Ascending aorta (tissue), 2 donors: Measurements from ENCODE around the gene ARAP1. TPM values are rescaled to one million over a fixed set of nuclear protein-coding genes. Genes with fewer than 3 reads are reported as not detected.

Experiments used
- DNase-seq, 2 donors: peaks; one replicate each; pipeline ENCODE4 v3.0.0-alpha.2; 2019; ENCODE audit warnings: low spot score in 2 of 2
- H3K27ac ChIP-seq, 2 donors: fragments of 200-600 bp; sonication (generic); one replicate each; pipeline ENCODE4 v1.5.1; 2016 to 2017; ENCODE audit warnings: mild to moderate bottlenecking in 1 of 2
- H3K27me3 ChIP-seq: fragments of 200-600 bp; sonication (generic); one replicate; pipeline ENCODE4 v1.5.1; 2017
- H3K36me3 ChIP-seq, 2 donors: fragments of 200-600 bp; sonication (generic); one replicate each; pipeline ENCODE4 v1.5.1; 2016
- H3K4me1 ChIP-seq, 2 donors: fragments of 200-600 bp; sonication (generic); one replicate each; pipeline ENCODE4 v1.5.1; 2016 to 2017; ENCODE audit warnings: mild to moderate bottlenecking in 1 of 2
- H3K4me3 ChIP-seq, 2 donors: fragments of 200-600 bp; sonication (generic); one replicate each; pipeline ENCODE4 v1.5.1; 2016 to 2017; ENCODE audit warnings: mild to moderate bottlenecking in 1 of 2
- H3K9me3 ChIP-seq, 2 donors: fragments of 200-600 bp; sonication (generic); one replicate each; pipeline ENCODE4 v1.5.1; 2016
- CTCF ChIP-seq, 3 experiments: fragments of 200-600 bp in 2 of 3; fragments of 450-650 bp in 1 of 3; sonication (generic) in 2 of 3; IDR thresholded peaks; one replicate each; pipeline ENCODE4 v1.5.1; 2016 to 2019; ENCODE audit warnings: antibody characterized with exemption in 3 of 3, mild to moderate bottlenecking in 1 of 3, moderate library complexity in 1 of 3
- intact Hi-C: fragments of 100-400 bp; cut with DNase I; formaldehyde crosslinking; loops from one replicate; pipeline ENCODE4 v1.15.1; 2023
- total RNA-seq: library from RNA; depleted of rRNA; stranded (reverse); fragments of >200 nt; gene quantifications from one replicate; pipeline ENCODE4 v1.1.0, GENCODE V29; 2016

ARAP1 gene
- total RNA-seq, 1 donor from 2014 or later, result 238 TPM

GRCh38 chr11:72735495-72736027, 16.6 kb downstream of the ARAP1 start:
- intact Hi-C loops, result loop anchor here (2.0 kb wide), 1 partner anchor 45 kb away; no protein-coding TSS in a partner anchor
- H3K9me3 ChIP-seq, result no peaks in the 10 kb centered on the region
- H3K27me3 ChIP-seq, result no peaks in the 10 kb centered on the region
- H3K27ac ChIP-seq, result peak overlapping the region in 1 of 2 donors; percentile 54
- no peak overlapping the region for H3K4me3 ChIP-seq
- TF ChIP-seq CTCF (IDR thresholded peaks at IDR 0.05), result no peak
- H3K36me3 ChIP-seq, result no peaks in the 10 kb centered on the region
- peaks cover 0 to 6% of the 10 kb centered on the region in 2 donors for H3K4me1 ChIP-seq
- DNase-seq, result no peak

GRCh38 chr11:72732329-72732728, 19.9 kb downstream of the ARAP1 start:
- DNase-seq, result no peak
- Histone ChIP-seq H3K4me1 (no peaks in the 10 kb centered on the region), H3K27me3 (no peaks in the 10 kb centered on the region), H3K36me3 (no peaks in the 10 kb centered on the region), H3K9me3 (no peaks in the 10 kb centered on the region), H3K4me3 (no peak overlapping the region), H3K27ac (no peak overlapping the region)
- TF ChIP-seq CTCF (IDR thresholded peaks at IDR 0.05), result no peak
- intact Hi-C loops, result no loop called here

- Histone ChIP-seq H3K36me3 (no peaks in the 10 kb centered on the region), H3K27me3 (no peaks in the 10 kb centered on the region), H3K9me3 (no peaks in the 10 kb centered on the region), H3K4me1 (no peaks in the 10 kb centered on the region), H3K4me3 (no peak overlapping the region), H3K27ac (no peak overlapping the region)
- TF ChIP-seq CTCF (IDR thresholded peaks at IDR 0.05), result no peak
- intact Hi-C loops, result no loop called here
- no peak for DNase-seq
These were observed 21.5 kb downstream of the ARAP1 start for GRCh38 chr11:72730737-72731136.

DNA sequence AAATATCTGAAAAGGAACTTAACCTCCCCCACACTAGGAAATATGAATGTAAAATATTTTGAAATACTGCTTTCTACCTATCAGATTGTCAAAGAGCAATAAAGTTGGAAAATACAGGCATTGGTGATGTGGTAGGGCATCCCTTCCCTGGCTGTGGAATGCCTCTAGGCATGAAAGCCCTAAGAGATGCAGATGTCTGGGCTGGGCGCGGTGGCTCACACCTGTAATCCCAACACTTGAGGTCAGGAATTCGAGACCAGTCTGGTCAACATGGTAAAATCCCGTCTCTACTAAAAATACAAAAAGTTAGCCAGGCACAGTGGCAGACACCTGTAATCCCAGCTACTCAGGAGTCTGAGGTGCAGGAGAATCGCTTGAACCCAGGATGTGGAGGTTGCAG, 22.0 kb downstream of the ARAP1 start:
- Histone ChIP-seq H3K9me3 (no peaks in the 10 kb centered on the region), H3K4me1 (no peaks in the 10 kb centered on the region), H3K27ac (no peak overlapping the region), H3K36me3 (no peaks in the 10 kb centered on the region), H3K27me3 (no peaks in the 10 kb centered on the region), H3K4me3 (no peak overlapping the region)
- intact Hi-C loops, result no loop called here
- TF ChIP-seq CTCF (IDR thresholded peaks at IDR 0.05), result no peak
- no peak for DNase-seq

GRCh38 chr11:72727521-72727920, 24.7 kb downstream of the ARAP1 start:
- intact Hi-C loops, result loop anchor here (5.0 to 10.0 kb wide), 4 partner anchors 50 to 647 kb away; partner anchors contain the start of genes FCHSD2 and RELT
- no peaks in the 10 kb centered on the region for H3K27me3 ChIP-seq
- H3K4me1 ChIP-seq, result peaks cover 4% of the 10 kb centered on the region in 2 donors
- no peak for TF ChIP-seq CTCF (IDR thresholded peaks at IDR 0.05)
- no peaks in the 10 kb centered on the region for H3K36me3 ChIP-seq
- no peaks in the 10 kb centered on the region for H3K9me3 ChIP-seq
- no peak overlapping the region for H3K4me3 ChIP-seq
- no peak overlapping the region for H3K27ac ChIP-seq
- DNase-seq, result no peak
